Measurements from ENCODE around the gene LRRC74B. TPM values are rescaled to one million over a fixed set of nuclear protein-coding genes. Genes with fewer than 3 reads are reported as not detected.
"Not testable (repeated sequence)": the region's sequence is repeated elsewhere in the genome, so short reads cannot be mapped to it uniquely, and the experiment has no call there.

The LRRC74B gene
- total RNA-seq, 1 experiment from 2014 or later, result under 0.01 TPM

DNA sequence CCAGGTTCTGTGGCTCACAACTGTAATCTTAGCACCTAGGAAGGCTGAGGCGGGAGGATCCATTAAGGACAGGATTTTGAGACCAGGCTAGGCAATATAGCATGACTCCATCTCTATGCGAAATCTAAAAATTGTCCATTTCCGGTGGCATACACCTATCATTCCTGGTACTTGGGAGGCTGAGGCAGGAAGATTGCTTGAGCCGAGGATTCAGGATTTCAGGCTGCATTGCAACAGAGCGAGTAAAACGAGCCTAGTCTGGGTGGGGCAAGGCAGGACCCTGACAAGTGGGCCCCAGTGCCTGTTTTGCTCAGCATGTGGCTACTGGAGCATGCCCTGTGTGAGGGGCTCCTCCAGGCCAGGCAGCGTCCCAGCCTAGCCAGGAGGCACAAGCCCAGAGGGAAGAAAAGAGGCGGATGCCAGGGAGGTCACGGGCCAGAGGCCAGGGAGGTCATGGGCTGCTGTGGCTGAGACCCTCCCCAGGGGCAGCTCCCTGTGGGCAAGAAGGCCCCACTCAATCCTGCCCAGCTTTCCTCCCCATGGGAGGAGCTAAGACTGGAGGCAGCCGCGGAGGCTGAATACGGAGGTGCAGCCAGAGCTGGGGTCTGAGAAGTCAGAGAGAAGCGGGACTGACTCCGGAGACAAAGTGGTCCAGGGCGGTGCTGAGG, 8.4 kb downstream of the LRRC74B start:
- no peak for DNase-seq (ENCODE audit: low read depth)

DNA sequence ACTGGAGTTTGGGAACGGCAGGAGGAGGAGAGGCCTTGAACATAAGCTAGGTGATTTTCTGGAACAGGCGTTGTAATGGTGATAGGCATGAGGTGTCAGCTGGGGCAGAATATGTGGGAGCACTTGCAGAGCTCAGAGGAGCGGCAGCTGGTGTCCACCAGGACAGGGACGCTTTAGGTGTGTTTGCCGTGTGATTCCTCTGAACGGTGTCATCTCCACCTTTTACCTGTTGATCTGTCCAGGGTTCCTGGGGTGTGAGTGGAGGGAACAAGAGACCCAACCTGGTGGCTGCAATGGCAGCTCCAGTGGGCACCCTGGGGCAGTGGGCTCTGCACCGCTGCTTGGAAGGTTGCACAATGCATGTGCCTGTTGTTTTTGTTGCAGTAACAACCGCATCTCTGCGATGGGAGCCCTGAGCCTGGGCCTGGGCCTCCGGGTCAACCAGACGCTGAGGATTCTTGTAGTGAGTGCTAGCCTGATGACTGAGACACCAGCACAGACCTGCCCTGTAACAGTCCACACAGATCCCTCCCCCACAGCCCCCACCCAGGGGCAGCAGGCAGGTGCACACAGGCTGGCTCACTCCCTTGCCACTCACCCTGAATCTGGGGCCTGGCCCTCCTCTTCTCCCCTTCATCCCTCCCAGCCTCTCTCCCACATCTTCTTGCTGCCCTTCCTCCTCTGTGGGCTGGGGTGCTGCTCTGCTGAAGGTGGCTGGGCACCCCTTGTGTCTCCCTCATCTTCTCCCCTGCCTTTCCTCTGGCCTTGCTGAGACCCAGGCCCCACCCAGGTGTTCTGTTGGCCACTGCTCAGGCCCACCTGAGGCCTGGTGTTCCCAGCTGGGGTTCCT, 9.2 kb downstream of the LRRC74B start:
- DNase-seq (ENCODE audit: low read depth), result no peak

DNA sequence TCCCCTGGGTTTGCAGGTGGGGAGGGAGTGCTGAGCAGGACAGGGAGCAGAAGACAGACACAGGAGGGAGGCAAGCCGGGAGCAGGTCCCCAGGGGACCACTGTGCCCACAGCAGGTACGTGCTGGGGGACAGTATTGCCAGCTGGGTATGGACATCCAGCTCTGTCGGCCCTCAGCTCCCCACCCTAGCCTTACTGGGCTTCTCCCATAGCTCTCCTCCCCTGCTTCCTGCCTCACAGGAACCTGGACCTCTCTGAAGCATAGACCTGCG, 9.8 kb downstream of the LRRC74B start:
- no peak for DNase-seq (ENCODE audit: low read depth)

DNA sequence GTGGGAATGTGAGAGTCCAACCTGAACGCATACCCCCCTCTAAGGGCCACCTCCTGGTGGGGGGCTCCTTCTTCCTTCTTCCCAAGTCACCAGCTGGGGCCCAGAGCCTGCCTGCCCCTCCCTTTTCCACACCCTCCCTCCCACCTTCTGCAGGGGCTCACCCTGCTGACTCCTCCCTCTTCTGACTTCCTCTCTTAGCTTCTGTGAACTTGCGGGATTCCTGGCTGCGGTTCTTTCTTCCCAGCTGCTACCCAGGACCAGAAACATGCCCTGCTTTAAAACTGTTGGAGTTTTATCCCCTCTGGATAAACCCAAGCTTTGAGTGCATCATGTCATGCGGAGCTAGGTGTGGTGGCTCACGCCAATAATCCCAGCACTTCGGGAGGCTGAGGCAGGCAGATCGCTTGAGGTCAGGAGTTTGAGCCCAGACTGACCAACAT, 10.2 kb downstream of the LRRC74B start:
- no peak for DNase-seq (ENCODE audit: low read depth)

DNA sequence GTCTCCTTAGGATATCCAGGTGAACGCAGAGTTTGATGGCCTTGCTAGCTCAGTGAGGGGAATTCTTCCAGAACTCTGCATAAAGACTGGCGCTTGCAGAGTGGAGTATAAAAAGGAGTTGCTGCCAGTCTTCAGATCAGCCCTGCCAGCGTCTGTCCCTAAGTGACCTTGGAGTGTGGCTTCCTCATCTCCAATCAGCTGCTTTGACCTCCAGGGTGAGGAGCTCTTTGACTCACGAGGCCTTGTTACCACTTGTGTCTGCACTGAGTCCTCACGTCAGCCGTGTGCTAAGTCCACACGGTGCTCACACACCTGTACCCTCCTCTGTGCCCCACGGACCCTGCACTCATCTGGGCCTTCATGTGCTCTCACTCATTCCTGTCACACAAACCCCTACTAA, 14.6 kb downstream of the LRRC74B start:
- DNase-seq (ENCODE audit: low read depth), result not testable (repeated sequence)

DNA sequence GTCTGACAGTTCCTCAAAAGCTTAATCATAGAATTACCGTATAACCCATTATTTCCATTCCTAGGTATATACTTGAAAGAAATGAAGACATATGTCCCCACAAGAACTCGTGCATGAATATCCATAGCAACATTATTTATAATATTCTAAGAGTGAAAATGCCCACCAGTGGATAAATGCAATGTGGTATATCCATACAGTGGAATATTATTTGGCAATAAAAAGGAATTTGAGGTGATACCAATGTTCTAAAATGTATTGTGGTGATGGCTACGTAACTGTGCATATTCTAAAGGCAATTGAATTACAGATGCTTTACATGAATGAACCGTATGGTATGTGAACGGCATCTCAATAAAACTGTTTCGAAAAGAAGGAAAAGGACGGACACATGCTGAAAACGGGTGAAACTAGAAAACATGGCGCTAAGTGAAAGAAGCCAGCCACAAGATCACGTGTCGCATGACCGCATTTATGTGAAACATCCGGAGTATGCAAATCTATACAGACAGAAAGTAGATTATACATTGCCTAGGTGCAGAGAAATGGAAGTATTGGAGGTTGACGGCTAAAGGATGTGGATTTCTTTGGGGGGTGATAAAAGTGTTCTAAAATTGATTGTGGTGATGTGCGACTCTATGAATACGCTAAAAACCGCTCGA, 16.0 kb downstream of the LRRC74B start:
- DNase-seq (ENCODE audit: low read depth), result not testable (repeated sequence)

DNA sequence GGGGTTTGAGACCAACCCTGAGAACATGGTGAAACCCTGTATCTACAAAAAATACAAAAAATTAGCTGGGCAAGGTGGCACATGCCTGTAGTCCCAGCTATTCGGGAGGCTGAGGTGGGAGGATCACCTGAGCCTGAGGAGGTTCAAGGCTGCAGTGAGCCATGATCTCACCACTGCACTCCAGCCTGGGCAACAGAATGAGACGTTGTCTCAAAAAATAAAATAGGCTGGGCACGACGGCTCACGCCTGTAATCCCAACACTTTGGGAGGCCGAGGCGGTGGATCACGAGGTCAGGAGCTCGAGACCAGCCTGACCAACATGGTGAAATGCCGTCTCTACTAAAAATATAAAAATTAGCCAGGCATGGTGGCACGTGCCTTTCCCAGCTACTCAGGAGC, 18.7 kb downstream of the LRRC74B start:
- DNase-seq (ENCODE audit: low read depth), result not testable (repeated sequence)

DNA sequence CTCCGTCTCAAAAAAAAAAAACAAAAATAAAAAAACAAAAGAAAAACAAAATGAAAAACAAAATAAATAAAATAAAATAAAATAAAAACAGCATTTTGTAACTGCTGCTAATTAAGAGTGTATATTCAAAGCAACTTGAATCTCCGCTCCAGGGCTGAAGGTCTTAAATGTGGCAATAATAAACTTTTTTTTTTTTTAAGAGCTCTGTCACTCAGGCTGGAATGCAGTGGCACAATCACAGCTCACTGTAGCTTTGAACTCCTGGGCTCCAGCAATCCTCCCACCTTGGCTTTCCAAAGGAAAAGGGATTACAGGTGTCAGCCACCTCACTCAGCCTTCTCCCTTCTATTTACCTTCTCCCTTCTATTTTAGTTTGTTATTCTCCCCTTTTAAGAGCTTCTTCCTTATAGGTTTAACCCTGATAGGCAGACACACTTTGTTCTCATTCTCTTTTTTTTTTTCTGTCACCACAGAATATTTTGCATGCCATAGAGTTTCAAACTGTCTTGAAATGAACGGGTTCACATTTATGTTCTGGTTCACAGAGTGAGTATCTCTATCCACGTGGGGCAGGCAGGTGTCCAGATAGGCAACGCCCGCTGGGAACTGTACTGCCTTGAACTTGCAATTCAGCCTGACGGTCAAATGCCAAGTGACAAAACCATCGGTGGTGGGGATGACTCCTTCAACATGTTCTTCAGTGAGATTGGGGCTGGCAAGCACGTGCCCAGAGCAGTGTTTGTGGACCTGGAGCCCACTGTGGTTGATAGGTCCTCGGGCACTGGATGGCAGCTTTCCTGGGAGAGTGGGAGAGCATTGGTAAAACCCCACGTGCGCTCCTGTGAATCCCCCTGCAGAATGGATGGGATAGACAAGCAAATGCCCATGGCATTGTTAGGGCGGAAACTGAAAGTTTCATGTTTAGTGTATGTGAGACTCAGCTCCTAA, 19.4 kb downstream of the LRRC74B start:
- no peak for DNase-seq (ENCODE audit: low read depth)

DNA sequence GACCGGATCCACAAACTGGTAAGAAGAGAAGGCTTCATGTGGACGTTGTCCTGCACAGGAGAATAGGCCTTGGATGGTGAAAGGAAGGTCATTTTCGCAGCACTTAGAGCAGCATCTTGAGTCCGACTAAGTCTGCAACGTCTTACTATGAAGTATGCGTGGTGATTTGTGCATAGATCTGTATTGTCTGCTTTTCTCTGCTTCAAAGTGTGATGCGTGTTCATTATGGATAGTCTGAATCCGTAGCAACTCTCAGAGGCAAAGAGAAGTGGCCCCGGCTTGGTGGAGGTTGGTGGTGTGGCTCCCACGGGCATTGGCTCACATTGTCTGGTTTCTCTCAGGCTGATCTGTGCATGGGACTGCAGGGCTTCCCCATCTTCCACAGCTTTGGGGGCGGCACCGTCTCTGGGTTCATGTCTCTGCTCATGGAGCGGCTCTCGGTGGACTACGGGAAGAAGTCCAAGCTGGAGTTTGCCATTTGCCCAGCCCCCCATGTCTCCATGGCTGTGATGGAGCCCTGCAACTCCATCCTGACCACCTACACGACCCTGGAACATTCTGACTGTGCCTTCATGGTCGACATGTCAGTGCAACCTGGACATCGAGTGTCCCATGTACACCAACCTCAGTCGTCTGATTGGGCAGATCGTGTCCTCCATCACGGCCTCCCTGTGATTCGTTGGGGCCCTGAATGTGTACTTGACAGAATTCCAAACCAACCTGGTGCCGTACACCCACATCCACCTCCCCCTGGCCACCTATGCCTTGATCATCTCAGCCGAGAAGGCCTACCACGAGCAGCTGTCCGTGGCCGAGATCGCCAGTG, 21.5 kb downstream of the LRRC74B start:
- DNase-seq (ENCODE audit: low read depth), result no peak

DNA sequence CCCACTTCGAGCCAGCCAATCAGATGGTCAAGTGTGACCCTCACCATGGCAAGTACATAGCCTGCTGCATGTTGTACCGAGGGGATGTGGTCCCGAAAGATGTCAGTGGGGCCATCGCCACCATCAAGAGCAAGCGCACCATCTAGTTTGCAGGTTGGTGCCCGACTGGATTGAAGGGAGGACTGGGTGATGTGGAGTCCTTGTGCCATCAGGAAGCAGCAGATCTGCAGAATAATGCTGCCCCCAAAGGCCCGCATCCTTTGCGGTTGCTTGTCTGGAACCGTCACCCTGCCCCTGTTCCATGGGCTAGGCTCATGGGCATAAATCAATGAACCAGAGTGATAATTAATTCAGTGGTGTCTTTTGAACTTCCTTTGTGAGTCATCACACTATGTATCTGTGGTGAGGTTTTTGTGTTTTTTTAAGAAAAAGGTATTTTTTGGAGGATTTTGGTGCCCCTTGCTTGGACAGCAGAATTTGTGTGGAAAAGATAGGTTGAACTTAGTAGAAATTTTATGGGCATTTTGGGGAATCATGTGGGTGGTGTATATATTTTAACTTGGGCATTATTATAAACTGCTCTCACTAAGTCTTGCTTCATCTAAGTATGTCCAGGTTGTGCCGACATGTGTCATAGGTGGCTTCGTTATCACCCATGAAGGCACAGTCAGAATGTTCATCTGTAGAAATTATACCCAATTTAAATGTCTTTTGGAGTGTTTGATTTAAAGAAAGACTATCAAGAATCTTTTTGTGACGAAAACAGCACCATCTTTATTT, 22.3 kb downstream of the LRRC74B start:
- no peak for DNase-seq (ENCODE audit: low read depth)

DNA sequence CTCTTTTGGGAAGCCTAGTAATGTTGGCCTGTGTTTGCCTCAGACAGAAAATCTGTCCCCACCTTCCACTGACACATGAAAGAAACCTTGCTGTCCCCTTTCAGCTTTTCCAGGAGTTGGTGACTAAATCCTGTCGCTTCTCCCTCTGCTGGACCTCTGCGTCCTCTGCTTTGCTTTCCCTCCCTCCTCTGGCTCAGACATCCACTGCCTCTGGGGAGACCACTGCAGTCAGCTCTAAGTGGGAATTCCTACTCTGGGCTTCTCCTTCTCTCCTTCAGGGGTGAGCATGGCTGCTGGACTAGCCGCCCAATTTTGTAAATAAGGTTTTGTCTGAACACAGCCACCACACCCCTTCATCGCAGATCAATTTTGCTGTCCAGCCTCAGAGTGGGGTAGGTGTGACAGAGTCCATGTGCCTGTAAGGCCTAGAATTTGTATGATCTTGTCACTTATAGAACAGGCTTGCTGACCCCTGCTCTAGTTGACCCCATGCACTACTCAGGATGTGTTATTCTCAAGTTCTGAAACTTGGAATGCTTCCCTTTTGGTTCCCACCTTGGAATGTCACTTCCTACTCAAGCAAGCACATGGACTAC, 23.0 kb downstream of the LRRC74B start:
- no peak for DNase-seq (ENCODE audit: low read depth)

DNA sequence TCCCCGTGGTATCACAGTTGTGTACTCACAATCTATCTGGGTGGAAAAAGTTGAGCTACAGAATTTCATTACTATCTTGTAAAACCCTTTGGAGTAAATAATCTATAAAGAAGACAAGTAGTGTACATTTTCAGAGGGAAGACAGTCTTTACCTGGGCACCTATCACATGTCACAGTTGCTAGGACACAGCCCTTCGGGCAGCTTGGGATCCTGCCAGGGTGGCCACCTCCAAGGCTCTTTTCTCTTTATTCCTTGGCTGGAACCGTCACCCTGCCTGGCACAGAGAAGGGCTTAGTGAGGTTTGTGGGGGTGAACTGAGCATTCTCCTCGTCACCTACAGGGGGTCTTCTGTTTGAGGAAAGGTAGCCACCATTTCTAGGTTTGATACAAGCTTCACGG, 23.6 kb downstream of the LRRC74B start:
- DNase-seq (ENCODE audit: low read depth), result no peak

DNA sequence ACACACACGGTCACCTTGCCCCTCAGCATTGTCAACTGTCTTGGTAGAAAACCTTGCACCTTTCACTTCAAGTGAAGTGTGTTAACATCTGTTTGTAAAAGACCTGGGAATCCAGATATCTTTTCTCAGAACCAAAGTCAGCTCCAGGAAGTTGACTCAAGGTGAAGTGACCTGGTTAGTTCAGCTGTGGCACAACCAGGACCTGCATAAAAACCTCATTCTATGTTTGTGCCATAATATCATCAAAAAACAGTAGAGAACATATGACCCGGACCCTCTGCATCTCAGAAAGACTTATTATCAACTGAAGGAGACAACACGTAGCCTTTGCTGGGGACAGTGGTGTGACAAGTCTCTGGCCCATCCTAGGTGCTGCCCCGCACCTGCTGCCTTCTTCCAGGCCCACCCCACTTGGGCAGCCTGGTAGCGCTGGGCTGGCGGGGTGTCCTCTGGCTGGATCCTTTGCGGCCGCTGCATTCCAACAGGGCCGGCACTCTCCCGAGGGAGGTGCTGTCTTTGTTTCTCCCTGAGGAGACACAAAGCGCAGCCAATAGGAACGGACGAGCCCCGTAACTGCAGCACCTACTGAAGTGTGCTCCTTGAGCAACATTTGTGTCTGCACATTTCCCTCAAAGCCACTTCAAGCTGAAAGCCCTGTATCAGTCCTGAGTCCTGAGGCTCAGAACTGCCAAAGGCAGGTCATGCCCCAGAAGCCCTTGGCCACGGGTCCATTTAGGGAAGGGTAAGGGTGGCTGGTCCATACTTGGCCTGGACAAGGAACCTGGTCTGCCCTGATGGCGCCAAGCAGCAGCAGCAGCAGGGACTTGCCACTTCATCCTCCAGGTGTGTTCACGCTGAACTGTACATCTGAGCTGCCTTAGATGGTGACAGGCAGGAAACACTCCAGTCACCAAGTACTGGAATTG, 25.2 kb downstream of the LRRC74B start:
- no peak for DNase-seq (ENCODE audit: low read depth)

DNA sequence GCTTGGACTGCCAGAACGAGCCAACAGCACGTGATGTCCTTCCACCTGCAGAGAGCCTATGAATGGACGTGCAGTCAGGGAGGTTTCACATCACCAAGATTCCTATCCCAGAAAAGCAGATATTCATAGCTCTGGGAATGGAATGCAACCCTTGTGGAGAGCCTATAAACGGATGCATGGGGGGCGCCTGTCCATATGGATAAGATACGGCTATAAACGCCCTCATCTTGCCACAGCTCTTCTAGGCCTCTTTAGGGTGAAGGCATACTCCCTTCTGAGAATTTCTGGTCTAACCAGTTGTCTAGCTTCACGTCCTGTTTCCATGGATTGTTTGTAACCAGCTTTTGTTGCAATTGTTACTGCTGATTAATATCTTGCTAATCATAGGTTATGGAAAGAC, 26.1 kb downstream of the LRRC74B start:
- DNase-seq (ENCODE audit: low read depth), result not testable (repeated sequence)

DNA sequence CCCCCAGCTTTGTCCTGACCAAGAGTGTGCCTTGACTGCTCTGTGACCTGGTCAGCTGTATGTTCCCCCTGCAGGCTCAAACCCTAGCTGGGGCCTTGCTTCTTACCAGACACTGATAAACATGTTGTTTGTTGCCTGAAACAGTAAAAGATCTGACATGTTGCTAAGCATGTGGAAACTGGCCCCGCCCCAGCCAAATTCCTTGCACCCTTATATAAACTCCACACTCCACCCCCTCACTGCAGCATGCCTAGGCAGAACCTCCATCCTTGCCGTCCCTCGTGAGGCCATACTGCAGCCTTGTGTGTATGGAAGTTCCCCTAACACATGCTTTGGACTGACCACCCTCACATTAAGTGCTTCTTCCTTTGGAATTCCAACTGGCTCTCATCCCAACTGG, 27.3 kb downstream of the LRRC74B start:
- no peak for DNase-seq (ENCODE audit: low read depth)

DNA sequence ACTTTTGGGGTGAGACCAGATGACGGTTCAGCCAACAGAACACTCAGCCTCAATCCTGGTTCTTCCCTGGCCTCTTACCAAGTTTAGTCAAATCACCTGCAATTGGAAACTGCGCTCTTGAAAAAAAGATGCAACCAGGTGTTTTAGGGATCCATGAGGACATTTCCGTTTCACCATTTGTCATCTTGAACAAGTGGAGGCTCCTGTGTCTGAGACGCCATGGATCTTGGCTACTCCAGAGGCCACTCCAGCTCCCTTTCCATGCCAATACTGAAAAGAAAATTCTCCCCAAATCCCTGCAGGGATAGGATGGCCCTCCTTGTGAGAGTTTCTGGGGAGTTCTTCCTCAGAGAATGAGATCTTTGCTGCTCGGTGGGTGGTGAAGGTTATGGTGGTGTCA, 27.7 kb downstream of the LRRC74B start:
- DNase-seq (ENCODE audit: low read depth), result no peak

DNA sequence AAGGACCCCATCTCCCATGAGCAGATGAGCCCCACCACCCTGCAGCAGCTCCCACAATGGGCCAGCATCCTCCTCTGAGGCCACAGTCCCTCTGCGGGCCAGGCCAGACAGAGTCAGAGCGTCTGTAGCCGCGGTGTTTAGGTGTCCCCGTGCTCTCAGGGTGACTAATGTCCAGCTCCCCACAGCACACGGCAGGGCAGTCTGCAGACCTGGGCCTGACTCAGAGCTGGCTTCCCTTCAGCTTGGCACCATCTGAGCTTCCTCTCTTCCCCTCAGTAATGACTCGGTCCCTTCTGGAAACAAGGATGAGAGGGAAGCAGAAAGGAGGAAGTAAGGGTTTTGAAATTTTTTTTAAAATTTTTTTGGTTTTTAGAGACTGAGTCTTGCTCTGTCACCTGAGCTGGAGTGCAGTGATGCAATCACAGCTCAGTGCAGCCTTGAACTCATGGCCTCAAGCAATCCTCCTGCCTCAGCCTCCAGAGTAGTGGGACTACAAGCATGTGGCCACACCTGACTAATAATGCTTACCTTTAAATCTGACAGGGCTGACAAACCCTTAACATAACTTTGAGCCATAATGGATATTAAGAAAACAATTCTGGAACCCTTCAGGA, 28.5 kb downstream of the LRRC74B start:
- peak; percentile 87 for DNase-seq (ENCODE audit: low read depth)

DNA sequence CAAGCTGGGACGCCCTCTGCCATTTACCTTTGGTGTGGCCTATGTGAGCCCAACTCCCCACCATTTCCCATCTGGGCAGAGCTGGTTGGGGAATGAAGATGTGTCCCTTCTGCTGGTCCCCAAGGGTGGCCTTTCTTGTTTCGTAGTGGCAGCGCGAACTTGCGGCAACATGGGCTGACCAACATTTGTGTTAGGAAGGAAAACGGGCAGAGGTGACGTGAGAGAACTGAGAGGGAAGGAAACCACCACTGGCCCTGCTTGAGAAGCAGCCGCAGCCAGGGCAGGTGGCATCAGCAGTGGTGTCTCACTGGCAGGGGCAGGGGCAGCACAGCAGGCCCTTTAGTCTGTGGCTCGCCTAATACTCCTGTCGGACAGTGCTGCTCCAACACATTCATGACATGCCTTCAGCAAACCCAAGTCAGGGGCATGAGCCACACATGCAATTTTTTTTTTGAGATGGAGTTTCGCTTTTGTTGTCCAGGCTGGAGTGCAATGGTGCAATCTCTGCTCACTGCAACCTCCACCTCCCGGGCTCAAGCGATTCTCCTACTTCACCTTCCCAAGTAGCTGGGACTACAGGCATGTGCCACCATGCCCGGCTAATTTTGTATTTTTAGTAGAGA, 29.9 kb downstream of the LRRC74B start:
- DNase-seq (ENCODE audit: low read depth), result no peak

Measured in RPMI7951 (cell line).